K562 (cell line): Measurements from ENCODE around the gene BCKDHB. TPM values are rescaled to one million over a fixed set of nuclear protein-coding genes. Genes with fewer than 3 reads are reported as not detected.

Experiments used
- ATAC-seq: fragments of 200-7000 bp; cut with Tn5 transposase; 3 replicates; pipeline ENCODE4 v1.9.1; 2020; ENCODE audit warnings: moderate library complexity
- BruUV-seq: library from RNA; stranded (reverse); fragments of 400-500 nt; replicated peaks from 2 replicates; lab custom pipeline; 2021; lab: Mats Ljungman, UMichigan
- CTCF ChIA-PET: fragments of 300-600 bp; formaldehyde crosslinking; extraction: SDS; loops from one replicate; lab custom pipeline; 2021; ENCODE audit warnings: low intra/inter-chr PET ratio; lab: Yijun Ruan, JAX
- POLR2A ChIA-PET: fragments of 300-600, 350-650 bp; sonication (Branson Sonifier 250); formaldehyde crosslinking; extraction: SDS; loops from one replicate; lab custom pipeline; 2021; ENCODE audit warnings: antibody characterized with exemption, inconsistent platforms; lab: Yijun Ruan, JAX
- DNase-seq, 4 experiments: peaks; one replicate each; pipeline versions ENCODE4 v3.0.0 to v3.0.0-alpha.2; 2011 to 2018; ENCODE audit warnings: low spot score in 3 of 4, mixed read lengths in 3 of 4; ENCODE audit errors: extremely low read depth in 1 of 4
- FAIRE-seq: peaks from 2 replicates; lab custom pipeline; 2011; peaks lifted over from hg19 to GRCh38; lab: Jason Lieb, UNC
- H2AFZ ChIP-seq: 2 replicates; pipeline ENCODE4 v1.6.0; 2011; ENCODE audit warnings: low read depth, low read length, control low read depth, inconsistent platforms
- H3K27ac ChIP-seq: fragments of 200-600 bp; 3 replicates; pipeline ENCODE4 v1.8.0; 2011; ENCODE audit warnings: low read depth, mild to moderate bottlenecking, control low read depth, inconsistent platforms, low read length, moderate library complexity, mixed read lengths; ENCODE audit errors: extremely low read depth
- H3K27me3 ChIP-seq, 2 experiments: fragments of 300-600 bp in 1 of 2; 2 replicates in 1 of 2; 3 replicates in 1 of 2; pipeline versions ENCODE4 v1.6.0 to v1.8.0; 2011; ENCODE audit warnings: inconsistent platforms in 2 of 2, low read length in 2 of 2, mild to moderate bottlenecking in 1 of 2, mixed read lengths in 1 of 2, moderate library complexity in 1 of 2; ENCODE audit not compliant: control insufficient read depth in 2 of 2, insufficient read depth in 2 of 2
- H3K36me3 ChIP-seq: fragments of 300-600 bp; 3 replicates; pipeline ENCODE4 v1.8.0; 2011; ENCODE audit warnings: mild to moderate bottlenecking, low read length, inconsistent platforms; ENCODE audit not compliant: control insufficient read depth, insufficient read depth
- H3K4me1 ChIP-seq, 2 experiments: fragments of 200-600 bp in 1 of 2; replicated peaks in 1 of 2; 2 replicates in 1 of 2; 3 replicates in 1 of 2; pipeline versions ENCODE4 v1.5.1 to v1.8.0; 2011; ENCODE audit warnings: inconsistent platforms in 2 of 2, low read length in 2 of 2, mild to moderate bottlenecking in 1 of 2, mixed read lengths in 1 of 2, moderate library complexity in 1 of 2; ENCODE audit not compliant: control insufficient read depth in 2 of 2, insufficient read depth in 2 of 2
- H3K4me2 ChIP-seq: 2 replicates; pipeline ENCODE4 v1.6.1; 2011; ENCODE audit warnings: low read length, control low read depth, inconsistent platforms, mixed read lengths; ENCODE audit not compliant: insufficient read depth
- H3K4me3 ChIP-seq: fragments of 200-600 bp; sonication (generic), shearing (Covaris generic); 2 replicates; pipeline ENCODE4 v1.5.1; 2016; ENCODE audit warnings: control low read depth, inconsistent platforms
- H3K79me2 ChIP-seq: fragments of 200-600 bp; 3 replicates; pipeline ENCODE4 v1.8.0; 2011; ENCODE audit warnings: low read length, inconsistent platforms; ENCODE audit not compliant: control insufficient read depth, insufficient read depth
- H3K9ac ChIP-seq, 2 experiments: 2 replicates each; pipeline versions ENCODE4 v1.6.0 to v1.6.1; 2011; ENCODE audit warnings: low read depth in 2 of 2, low read length in 2 of 2, control low read depth in 1 of 2, inconsistent platforms in 1 of 2, mild to moderate bottlenecking in 1 of 2, mixed read lengths in 1 of 2; ENCODE audit not compliant: insufficient read depth in 1 of 2
- H3K9me1 ChIP-seq: one replicate; pipeline ENCODE4 v1.6.0; 2011; ENCODE audit warnings: inconsistent platforms, mild to moderate bottlenecking, low read length, moderate library complexity; ENCODE audit not compliant: control insufficient read depth, insufficient read depth
- H3K9me3 ChIP-seq: replicated peaks from 2 replicates; pipeline ENCODE4 v1.5.1; 2011; ENCODE audit warnings: low read depth, low read length, inconsistent platforms; ENCODE audit not compliant: control insufficient read depth, insufficient read depth
- H4K20me1 ChIP-seq: replicated peaks from 2 replicates; pipeline ENCODE4 v1.6.1; 2011; ENCODE audit warnings: low read length, inconsistent platforms, mixed read lengths; ENCODE audit not compliant: control insufficient read depth, insufficient read depth
- ESRRB ChIP-seq: fragments of 250-450 bp; sonication (Bioruptor Pico); IDR thresholded peaks from 2 replicates; pipeline ENCODE4 v1.5.0; 2020; ENCODE audit warnings: mild to moderate bottlenecking, moderate library complexity, borderline replicate concordance
- RREB1 ChIP-seq: fragments of 250-450 bp; sonication (Bioruptor Pico); IDR thresholded peaks from 2 replicates; pipeline ENCODE4 v1.4.0; 2020
- ZNF232 ChIP-seq: sonication (generic); formaldehyde crosslinking; IDR thresholded peaks from 2 replicates; pipeline ENCODE4 v1.8.0; 2022; ENCODE audit warnings: mild to moderate bottlenecking, missing genetic modification reagents
- WGBS: fragments of 100-300 bp; shearing (Covaris generic); methylation state at CpG from one replicate; pipeline ENCODE4 v1.1.6; 2016; ENCODE audit warnings: low coverage, mixed read lengths; ENCODE audit not compliant: insufficient coverage; ENCODE audit errors: missing lambda C conversion rate; 5-methylcytosine and 5-hydroxymethylcytosine counted together
- in situ Hi-C: fragments of 300-500 bp; cut with MboI; formaldehyde crosslinking; loops from 4 replicates; pipeline ENCODE4 v1.15.0; 2018; ENCODE audit warnings: inconsistent platforms, mixed read lengths
- intact Hi-C: fragments of 100-400 bp; cut with micrococcal nuclease; formaldehyde crosslinking; loops from 2 replicates; pipeline ENCODE4 v1.14.2; 2022
- polyA plus RNA-seq, 8 experiments: library from polyadenylated mRNA; depleted of rRNA in 4 of 8; stranded (reverse) in 5 of 8; unstranded in 3 of 8; fragments of >200 nt; fragmentation: Nextera tagmentation in 2 of 8; fragmentation: Illumina TruSeq in 1 of 8; extraction: Ambion mirVana in 2 of 8; extraction: Trizol in 1 of 8; gene quantifications; 2 replicates each; pipeline versions ENCODE4 v1.2.1 to v1.2.3, GENCODE V29; 2011 to 2014; ENCODE audit warnings: inconsistent platforms in 1 of 8, missing spikeins in 1 of 8
- total RNA-seq, 7 experiments: library from RNA; depleted of rRNA in 6 of 7; stranded (reverse); fragments of >200 nt in 6 of 7; fragmentation: Illumina TruSeq in 2 of 7; extraction: Trizol in 2 of 7; gene quantifications; 2 replicates each; pipeline versions ENCODE4 v1.2.1 to v1.2.3, GENCODE V29; 2011 to 2021; ENCODE audit warnings: low replicate concordance in 1 of 7
- TF ChIP-seq, protein P1 (sequence below): fragments of 450-650 bp; IDR thresholded peaks from 2 replicates; pipeline ENCODE4 v1.6.1; 2016

Gene BCKDHB
- total and polyA plus RNA-seq, 9 of the 15 experiments (the other 6 are each of a cell fraction or from before 2014, with no cell fraction given), result 4.1 to 23.7 (median 7.5) TPM

DNA sequence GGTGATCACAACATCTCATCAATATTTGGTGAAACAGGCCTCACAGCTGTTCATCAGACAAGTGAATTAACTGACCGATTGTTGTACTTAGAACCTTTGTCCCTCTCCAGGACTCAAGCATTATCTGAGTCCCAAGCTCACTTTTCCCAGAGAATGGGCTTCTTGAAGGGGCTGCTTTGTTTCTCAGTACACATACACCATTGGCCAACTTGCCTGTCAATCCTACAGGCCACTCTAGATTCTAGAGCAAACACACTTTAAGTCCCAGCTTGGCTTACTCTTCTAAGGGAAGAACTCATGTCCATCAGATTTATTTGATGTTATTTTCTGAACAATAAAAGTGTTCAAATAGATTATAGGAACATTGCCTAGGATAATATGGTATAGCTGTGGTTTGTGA is 249.5 kb downstream of the BCKDHB start:
- WGBS, result 0% methylated on average over 1 of the region's 1 CpG
- no peaks in the 10 kb centered on the region for H3K9me1 ChIP-seq
- no peak overlapping the region for H3K4me2 ChIP-seq
- in situ Hi-C loops, result no loop called here
- H3K4me1 ChIP-seq, result no peaks in the 10 kb centered on the region
- BruUV-seq, result no TSS peak
- CTCF ChIA-PET, result no interaction called here
- H3K79me2 ChIP-seq, result no peaks in the 10 kb centered on the region
- POLR2A ChIA-PET, result no interaction called here
- FAIRE-seq, result no peak
- TF ChIP-seq RREB1 (CRISPR knock-in tag) (no peak), ZNF232 (CRISPR knock-in tag) (no peak), ESRRB (CRISPR knock-in tag) (no peak)
- TF ChIP-seq, protein P1, sequence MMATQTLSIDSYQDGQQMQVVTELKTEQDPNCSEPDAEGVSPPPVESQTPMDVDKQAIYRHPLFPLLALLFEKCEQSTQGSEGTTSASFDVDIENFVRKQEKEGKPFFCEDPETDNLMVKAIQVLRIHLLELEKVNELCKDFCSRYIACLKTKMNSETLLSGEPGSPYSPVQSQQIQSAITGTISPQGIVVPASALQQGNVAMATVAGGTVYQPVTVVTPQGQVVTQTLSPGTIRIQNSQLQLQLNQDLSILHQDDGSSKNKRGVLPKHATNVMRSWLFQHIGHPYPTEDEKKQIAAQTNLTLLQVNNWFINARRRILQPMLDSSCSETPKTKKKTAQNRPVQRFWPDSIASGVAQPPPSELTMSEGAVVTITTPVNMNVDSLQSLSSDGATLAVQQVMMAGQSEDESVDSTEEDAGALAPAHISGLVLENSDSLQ, result peak; percentile 57
- H3K9ac ChIP-seq, result no peak overlapping the region
- no peak overlapping the region for H3K27ac ChIP-seq
- H3K9me3 ChIP-seq, result no peaks in the 10 kb centered on the region
- H2AFZ ChIP-seq, result no peak overlapping the region
- H3K4me3 ChIP-seq, result no peak overlapping the region
- no peaks in the 10 kb centered on the region for H4K20me1 ChIP-seq
- DNase-seq, result no peak
- ATAC-seq, result no peak
- intact Hi-C loops, result no loop called here
- H3K27me3 ChIP-seq, result no peaks in the 10 kb centered on the region
- no peaks in the 10 kb centered on the region for H3K36me3 ChIP-seq
